ENCODE measurements around the gene CHCHD6.

CHCHD6 gene

DNA sequence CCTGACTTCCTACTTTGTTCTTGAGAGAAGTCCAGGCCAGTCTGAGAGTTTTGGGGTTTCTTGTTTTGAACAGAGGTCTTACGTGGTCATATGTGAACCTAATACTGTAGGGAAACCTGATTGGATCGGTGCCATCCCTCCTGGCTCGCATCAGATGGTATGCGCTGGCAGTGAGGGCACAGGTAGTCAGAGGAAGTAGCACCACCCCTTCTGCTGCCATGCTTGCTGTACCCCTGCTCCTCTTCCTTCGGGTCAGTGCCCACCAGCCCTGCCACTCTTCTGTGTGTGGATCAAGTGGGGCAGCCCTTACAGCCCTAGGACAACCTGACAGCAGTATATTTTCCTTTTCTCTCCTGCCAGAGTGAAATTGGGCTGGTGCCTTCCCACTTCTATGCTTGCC is 39.7 kb downstream of the CHCHD6 start:
- DNase-seq (ENCODE audit: low read depth) = no peak

DNA sequence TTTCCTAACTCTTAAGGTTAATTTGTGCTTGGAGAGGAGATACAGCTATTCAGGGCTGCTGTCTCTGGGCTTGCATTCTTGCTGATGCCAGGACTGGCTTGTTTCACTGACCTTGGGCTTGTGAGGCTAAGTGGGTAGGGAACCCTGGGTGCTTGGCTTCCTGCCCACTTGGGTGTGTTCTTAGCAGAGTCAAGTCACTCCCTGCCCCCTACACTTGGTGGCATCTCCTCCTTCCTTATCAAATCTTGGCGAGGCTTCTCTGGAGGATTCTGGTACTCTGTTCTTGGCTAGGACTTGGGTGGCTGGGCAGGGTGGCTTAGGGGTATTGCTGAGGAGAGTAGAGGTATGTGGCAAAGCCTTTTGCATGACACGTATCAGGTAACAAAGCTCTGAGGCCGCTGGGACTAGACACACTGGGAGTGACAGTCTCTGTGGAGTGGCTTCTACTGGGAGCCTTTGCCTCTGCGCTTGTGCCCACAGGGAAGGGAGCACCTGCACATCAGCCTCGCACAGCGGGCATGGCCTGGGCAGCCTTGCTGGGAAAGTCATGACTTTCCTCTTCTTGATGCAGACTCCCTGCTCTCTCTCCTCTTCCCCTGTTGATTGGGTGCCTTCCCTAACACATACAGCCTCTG is 41.8 kb downstream of the CHCHD6 start:
- DNase-seq (ENCODE audit: low read depth) = no peak

DNA sequence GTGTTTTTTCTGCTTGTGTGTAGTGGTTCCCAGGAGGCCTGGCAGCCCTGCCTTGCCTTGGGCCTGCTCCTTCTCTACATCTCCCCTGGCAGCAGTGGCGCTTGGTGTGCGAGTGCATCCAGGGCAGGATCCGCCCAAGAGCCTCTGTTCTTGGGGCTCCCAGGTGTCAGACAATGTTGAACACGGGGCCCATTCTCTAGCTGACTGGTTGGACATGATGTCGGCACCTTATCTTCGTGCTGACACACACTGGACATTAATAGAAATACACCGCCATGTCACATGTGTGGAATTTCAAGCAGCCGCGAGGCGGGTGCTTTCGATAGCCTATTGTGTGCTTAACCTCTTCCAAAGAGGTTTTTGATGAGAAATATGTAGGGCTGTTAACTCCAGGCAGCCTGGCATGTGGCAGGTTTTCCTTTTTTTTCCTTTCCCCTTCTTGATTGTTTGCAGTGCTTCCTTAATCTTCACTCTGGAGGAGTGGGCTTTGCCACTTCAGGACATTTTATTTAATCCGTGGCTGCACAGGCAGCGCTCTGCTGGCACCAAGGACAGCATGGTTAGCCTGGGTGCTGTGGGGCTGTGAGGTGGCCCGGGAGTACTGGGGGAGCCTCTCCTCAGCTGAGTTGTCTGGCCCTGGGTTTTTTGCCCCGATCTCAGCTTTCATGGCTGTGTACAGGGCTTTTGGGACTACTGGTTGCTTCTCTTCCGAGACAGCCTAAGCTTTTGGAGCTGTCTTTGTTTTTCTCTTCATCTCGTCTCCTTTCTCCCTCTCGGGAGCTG is 42.5 kb downstream of the CHCHD6 start:
- no peak for DNase-seq (ENCODE audit: low read depth)

DNA sequence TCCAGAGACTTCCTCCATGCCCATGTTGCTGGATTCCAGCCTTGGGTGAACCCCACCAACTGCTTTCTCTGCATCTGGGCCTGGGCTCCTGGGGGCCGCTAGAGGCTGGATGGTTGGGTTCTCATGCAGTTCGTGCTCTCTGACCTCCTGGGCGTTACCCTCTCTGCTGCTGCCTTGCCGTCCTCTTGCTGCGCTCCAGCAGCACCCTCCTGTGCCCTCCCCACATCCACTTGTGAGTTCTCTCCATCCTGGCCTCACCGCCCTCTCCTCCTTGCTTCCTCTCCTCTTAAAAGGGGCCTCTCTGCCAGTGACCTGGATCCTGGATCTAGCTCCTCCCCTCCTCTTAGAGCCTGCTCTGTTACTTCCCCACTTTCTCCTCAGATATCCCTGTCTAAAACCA is 43.7 kb downstream of the CHCHD6 start:
- no peak for DNase-seq (ENCODE audit: low read depth)

DNA sequence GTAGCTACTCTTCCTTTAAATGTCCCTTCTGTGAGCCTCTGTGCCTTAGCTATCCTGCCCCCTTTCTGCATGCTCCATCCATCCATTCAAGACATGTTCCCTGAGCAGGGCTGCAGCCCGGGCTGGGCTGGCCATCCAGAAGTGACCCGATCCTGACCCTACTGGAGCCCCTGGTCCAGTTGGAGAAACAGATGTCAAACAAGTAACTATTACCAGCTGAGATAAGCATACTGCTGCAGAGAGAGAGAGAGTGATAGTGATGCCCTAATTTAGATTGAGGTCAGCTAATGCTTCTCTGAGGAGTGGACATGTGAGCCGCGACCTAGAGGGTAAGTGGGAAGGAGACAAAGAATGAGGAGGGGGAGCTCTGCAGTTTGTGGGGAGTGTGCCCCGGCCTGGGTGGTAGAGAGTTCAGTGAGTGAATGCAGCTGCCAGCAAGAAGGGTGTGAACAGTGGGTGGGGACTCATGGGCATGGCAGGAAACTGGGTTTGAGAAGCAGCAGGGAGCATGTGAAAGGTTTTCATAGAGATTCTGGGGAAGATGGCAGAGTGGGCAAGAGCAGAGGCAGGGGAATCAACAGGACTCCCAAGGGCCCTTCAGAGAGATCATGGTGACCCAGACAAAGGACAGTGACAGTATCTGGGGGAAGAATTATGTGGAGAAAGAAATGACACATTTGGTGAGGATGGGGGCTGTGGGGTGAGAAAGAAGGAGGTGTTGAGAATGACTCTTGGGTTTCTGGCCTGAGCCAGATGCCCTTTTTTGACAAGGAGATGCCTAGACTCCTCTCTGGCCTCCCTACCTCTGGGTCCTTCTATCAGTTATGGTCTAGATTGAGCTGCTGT is 44.9 kb downstream of the CHCHD6 start:
- no peak for DNase-seq (ENCODE audit: low read depth)

DNA sequence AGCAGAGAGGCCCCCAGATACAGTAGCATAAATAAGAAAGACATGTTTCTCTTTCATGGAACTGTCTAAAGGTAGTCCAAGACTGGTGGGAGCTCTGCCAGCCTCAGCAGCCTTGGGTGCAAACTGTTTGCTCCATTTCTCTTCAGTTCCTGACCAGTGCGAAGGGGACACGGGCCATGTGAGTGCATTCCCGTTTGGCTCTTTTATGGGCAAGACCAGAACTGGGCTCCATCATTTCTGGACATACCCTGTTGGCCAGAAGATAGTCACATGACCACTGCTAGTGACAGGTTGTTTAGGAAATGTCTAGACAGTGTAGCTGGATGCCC is 45.5 kb downstream of the CHCHD6 start:
- DNase-seq (ENCODE audit: low read depth) = no peak

DNA sequence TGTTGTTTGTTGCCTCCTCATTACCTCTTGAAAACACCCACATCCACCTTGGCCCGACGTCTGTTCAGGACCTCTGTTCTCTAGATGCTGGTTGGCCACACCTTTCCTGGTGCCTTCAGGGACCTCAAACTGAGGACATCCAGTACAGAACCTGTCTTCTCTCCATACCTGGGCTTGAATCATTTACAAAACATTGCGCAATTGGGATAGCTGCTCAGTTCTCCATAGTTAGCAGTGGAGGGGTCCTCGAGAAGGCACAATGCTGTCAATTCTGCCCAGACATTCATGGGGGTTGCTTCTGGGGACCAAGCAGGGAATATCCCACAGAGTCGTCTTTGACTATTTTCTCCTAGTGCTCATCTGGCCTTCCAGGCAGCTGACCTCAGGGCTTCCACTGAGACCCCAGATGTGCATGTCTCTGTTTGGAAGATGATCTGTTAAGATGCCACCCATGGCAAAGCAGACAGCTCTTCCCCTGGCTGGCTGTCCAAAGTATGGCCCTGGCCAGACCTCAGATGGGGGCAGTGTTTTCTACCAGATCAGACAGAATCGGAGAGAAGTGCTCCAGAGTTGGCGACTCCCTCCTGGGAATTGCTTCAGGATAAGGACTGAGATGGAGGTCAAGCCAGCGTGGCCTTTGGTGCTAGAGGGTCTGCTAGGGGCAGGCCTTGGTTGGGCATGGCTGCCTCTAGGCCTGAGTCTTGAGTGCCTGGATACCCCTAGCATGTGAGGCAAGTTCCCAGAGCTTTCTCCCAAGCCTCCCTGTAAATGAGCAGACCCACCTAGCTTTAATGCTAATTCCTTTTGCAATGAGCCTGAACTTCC is 46.1 kb downstream of the CHCHD6 start:
- DNase-seq (ENCODE audit: low read depth) = no peak

DNA sequence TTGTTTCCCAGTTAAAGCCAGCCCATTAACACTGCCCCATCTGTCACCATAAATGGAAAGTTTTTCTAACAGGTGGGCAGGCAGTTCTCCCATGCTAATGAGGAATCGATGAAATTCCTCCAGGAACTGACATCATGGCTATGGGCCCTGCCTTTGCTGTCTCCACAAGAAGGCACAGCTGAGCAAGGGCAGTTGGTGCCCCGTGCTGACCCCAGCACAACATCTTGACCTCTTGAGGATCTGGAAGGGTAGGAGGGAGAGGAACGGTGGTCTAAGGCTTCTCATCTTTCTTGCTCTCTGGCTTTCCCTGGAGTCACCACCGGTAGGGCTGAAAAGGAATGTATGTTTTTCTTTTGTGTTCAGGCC is 46.7 kb downstream of the CHCHD6 start:
- DNase-seq (ENCODE audit: low read depth) = no peak

DNA sequence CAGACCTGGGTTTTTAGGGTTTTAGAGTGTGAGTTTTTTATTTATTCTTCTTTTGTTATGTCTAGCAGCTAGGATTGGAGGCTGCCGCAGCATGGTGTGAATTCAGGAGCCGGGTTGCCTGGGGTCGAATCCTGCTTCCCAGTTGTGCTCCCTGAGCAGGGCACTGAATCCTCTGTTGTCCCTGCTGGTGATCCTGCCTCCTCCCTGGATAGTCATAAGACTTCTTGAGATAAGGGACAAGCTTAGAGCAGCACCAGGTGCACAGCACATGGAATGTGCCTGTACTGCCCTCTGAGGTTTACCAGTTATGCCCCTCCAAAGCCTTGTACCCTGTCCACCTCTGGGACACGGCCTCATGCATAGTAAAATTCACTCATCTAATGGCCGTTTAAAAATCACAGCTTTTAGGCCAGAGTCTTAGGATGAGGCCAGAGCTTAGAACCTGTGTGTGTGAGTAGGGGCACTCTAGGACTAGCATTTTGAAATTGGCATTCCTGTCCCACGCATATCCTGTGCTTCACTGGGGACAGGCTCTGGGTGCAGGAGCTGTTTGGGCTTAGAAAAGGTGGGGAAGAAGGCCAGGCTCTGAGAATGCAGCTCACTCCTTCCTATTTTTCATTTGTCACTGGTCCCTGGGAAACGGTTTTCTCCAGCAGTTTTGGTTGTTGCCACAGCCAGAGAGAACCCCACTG is 47.7 kb downstream of the CHCHD6 start:
- no peak for DNase-seq (ENCODE audit: low read depth)

DNA sequence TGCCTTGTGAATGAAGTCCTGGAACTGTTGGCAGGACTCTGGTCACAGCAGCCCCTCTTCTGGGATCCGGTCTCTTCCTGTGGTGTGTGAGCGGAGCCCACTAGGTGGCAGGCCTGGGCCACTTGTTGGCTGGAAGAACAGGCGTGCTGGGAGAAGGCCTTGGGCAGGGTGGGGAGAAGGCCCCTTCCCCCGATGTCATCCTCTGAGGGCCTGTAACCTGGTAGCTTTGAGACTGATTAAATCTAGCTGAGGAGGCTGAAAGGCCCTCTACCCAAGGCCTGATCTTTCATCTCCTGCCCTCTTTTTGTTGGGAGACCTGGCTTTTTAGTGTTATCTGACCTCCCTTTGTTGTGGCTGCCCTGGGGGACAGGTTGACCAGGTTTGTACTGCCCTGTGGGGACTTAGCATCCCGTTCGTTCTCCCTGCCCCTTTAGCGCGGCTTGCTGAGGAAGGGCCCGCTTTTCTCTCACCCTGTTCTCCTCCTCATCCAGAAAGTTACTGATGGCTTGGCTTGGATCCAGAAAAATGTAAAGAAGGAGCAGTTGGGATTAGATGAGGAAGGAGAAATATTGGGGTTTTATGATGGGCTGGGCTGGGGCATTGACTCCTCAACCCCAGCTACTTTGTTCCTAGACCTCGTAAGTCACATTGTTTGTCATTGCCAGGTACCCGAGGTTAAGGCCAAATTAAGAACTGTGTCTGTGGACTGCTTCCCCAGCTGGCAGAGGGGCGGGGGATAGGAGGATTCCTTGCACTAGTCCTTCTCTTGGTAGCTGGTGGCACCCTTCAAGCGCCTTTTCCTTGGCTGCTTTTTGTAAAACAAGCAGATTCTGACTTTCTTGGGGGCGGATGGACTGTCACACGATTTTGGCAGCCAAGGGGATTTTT is 48.5 kb downstream of the CHCHD6 start:
- no peak for DNase-seq (ENCODE audit: low read depth)

DNA sequence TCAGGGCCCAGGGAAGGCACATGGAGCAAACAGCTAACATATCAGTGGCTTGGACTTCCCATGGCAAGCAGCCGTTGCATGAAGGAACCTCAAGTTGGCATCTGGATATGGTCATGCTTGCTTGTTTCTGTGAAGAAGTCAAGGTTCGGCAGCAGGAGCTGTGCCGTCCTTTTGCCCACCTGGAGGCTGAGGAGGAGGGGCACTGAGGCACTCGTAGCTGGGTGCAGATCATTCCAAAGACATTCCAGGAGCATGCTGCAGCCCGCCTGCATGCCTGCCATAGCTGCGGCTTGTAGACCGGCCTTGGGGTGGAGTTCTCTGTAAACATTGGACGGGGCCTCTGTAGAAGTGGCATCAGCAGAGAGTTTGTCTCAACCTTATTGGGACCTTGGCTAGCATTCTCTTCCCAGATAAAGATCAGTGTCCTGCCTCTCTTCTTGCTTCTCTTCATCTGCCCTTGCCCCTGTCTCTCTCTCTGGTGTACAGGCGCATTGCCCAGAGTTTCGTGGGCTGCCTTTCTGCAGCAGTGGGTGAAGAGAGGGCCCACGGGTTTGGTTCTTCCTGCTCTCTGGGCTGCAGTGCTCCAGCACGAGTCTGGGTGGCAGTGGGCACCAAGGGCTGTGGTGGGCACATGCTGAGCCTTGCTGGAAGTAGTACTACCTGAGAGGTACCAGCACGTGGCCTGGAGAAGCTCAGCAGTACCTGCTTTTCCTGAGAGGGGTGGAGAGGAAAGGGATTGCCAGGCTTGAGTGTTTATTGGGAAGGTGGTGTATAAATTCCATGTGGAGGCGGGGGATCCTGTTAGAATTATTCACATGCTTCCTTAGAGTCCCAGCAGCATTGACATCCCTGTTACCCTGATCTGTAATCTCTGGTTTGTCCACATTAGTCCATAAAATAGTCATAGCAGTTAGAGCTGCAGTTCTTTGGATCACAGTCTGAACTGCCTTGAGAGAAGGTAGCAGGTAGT is 49.4 kb downstream of the CHCHD6 start:
- no peak for DNase-seq (ENCODE audit: low read depth)

DNA sequence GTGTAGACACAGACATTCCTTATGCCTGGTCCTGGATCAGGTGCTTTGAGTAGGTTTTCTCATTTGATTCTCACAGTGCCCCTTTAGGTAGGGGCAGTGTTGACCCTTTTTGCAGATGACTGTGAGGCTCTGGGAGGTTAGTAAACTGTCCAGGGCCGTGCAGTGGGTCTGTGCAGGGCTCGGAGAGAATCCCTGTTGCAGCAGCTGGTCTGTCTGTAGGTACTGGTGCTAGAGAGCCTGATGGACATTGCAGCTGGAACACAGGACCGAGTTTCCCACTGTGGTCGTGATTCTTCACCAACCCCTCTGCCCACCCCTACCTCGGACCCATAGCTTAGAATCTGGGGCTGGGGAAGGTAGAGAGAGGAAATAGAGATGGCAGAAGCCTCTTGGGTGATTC is 51.8 kb downstream of the CHCHD6 start:
- no peak for DNase-seq (ENCODE audit: low read depth)

DNA sequence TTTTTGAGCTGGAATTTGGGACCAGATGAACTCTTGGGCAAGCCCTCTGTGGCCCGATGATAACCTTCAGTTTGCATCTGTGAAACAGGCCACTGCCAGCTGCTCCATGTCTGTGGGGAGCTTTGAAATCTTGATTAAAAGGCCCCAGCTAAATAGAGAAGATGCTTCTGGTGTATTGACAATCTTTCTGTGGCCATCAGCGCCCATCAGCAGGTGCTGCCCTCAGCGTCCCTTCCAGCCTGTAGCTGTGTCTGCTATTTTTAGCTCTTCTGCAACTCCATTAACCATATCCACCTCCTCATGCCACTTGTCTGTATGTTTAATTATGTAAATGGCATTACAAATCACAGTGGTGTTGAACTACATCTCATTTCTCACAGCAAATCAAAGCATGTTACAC is 54.0 kb downstream of the CHCHD6 start:
- DNase-seq (ENCODE audit: low read depth) = no peak

DNA sequence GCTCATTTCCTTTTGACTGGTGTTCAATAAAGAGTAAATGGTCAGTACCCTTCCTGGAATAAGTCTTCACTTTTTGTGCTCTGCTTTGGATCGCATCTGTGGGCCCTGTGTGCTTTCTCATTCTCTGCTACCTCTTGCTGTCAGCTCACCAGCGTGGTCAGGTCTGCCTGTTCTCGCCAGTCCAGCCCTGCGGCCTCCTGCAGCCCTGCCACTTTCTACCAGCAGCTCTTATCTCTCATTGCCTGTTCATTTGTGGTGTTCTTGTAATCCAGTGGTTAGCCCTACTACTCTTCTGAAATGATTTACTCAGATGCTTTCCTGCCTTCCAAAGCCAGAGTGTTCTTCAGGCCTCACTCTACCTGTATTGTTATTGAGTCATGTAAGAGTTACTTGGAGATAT is 54.8 kb downstream of the CHCHD6 start:
- DNase-seq (ENCODE audit: low read depth) = no peak

DNA sequence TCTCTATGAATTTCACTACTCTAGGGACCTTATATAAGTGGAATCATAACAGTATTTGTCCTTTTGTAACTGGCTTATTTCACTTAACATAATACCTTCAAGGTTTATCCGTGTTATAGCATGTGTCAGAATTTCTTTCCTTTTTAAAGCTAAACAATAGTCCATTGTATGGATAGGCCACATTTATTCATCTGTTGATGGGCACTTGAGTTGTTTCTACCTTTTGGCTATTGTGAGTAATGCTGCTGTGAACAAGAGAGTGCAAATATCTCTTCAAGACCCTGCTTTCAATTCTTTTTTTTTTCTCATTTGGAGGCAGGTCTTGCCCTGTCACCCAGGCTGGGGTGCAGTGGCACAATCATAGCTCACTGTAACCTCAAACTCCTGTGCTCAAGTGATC is 56.5 kb downstream of the CHCHD6 start:
- no peak for DNase-seq (ENCODE audit: low read depth)

DNA sequence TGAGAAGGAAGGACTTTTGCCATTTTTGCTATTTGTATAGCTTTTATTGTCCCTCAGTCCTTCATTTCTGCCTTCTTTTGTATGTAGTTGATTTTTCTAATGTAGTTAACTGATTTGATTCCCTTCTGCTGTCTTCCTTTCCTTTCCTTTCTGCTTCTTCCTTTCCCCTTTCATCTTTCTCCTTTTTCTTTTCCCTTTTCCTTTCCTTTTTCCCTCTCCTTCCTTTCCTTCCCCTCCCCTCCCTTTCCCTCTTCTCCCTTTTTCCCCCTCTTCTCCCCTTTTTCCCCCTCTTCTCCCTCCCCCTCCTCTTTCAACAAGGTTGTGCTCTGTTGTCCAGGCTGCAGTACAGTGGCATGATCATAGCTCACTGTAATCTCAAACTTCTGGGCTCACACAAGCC is 59.0 kb downstream of the CHCHD6 start:
- DNase-seq (ENCODE audit: low read depth) = no peak

DNA sequence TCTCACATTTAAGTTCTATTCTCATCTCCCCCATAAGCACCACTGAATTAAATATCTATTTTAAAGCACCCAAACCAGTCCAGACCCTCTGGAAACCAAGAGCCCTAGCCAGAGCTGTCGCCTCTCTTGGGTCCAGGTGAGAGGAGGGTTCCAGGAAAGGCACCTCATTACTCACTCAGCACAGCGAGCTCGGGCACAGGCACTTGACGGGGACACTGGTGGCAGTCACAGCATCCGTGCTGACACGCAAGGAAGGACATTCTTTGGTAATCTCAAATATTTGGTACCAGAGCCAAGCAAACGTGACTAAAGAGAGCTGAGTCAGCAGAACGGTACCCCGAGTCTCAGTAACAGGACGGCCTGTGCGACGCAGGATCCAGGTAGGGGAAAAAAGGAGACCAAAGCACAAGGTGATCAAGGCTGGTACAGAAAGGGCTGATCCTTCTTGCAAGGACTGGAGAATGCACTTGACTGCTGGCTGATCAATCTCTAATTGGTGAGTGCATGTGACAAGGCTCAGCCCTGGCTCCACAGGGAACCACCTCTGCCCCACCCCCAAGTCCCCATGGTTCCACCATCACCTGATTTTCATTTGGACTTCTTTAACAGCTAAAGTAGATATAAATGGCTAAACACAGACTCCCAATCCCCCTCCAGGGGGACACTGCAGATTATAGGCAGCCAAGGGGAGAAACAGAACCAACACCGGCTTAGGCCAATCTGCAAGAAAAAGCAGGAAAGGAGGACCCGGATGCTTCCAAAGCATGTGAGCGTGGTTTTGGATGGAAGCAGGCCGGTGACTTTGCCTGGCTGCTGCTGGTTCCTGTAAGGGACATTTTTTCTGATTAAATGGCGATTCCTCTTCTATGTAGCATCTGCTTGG is 61.4 kb downstream of the CHCHD6 start:
- no peak for DNase-seq (ENCODE audit: low read depth)

DNA sequence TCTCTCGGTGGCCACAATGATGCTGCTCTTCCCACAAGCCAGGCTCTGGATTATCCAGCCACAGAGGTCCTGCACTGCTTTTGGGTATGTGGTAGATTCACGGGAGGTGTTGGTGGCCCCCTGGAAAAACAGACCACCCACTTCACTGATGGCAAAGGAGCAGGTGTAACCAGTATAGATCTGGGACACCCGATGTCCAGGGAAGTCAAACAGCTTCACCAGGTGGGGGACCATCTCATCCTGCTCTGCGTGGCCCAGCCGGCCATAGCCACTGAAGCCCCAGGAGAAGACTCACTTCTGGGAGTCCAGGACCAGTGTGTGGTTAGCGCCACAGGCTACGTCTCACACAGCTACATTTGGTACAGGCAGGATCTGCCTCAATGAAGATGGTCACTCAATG is 62.6 kb downstream of the CHCHD6 start:
- no peak for DNase-seq (ENCODE audit: low read depth)

DNA sequence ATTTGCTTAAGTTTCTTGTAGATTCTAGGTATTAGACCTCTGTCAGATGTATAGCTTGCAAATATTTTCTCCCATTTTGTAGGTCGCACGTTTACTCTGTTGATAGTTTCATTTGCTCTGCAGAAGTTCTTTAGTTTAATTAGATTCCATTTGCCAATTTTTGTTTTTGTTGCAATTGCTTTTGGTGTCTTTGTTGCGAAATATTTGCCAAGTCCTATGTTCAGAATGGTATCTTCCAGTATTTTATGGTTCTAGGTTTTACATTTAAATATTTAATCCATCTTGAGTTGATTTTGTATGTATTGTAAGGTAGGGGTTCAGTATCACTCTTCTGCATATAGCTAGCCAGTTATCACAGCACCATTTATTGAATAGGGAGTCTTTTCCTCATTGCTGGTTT is 64.9 kb downstream of the CHCHD6 start:
- DNase-seq (ENCODE audit: low read depth) = no peak

Measured in stimulated activated CD8-positive, alpha-beta memory T cell treated with anti-CD3 and anti-CD28 coated beads, Interleukin-15, amount 100 ng/mL, for 1 hour (primary cell).